T-helper 1 cell treated with Interleukin-12 subunit alpha and Interleukin-12 subunit beta and Interleukin-4 antibody, amounts not matched to agents 30 μg/mL and 1 μg/mL, for 36 hours (primary cell): ENCODE data around the gene TGFBI.

Experiments
- H3K27ac Mint-ChIP-seq: one replicate; pipeline ENCODE4 v1.8.0; 2021; ENCODE audit warnings: mild to moderate bottlenecking, mixed read lengths
- H3K27me3 Mint-ChIP-seq: one replicate; pipeline ENCODE4 v1.8.0; 2021; ENCODE audit warnings: low read depth, mixed read lengths
- H3K36me3 Mint-ChIP-seq: one replicate; pipeline ENCODE4 v1.8.0; 2021; ENCODE audit warnings: low read depth, mixed read lengths
- H3K4me1 Mint-ChIP-seq: one replicate; pipeline ENCODE4 v1.8.0; 2021; ENCODE audit warnings: low read depth, mixed read lengths
- H3K4me3 Mint-ChIP-seq: one replicate; pipeline ENCODE4 v1.8.0; 2021; ENCODE audit warnings: mild to moderate bottlenecking, moderate library complexity, mixed read lengths
- H3K9me3 Mint-ChIP-seq: one replicate; pipeline ENCODE4 v1.8.0; 2021; ENCODE audit warnings: mixed read lengths

The TGFBI gene

DNA sequence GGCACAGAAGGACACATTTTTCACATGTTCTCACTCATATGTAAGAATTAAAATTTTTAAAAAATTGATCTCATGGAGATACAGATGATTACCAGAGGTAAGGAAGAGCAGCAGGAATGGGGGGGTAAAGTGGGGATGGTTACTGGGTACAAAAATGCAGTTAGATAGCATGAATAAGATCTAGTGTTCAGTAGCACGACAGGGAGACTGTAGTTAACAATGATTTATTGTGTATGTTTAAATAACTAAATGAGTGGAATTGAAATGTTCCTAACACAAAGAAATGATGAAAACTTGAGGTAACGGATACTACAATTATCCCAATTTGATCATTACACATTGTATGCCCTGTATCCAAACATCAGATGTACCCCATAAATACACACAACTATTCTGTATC is 15.2 kb upstream of the TGFBI start:
- H3K36me3 Mint-ChIP-seq, result no peaks in the 10 kb centered on the region
- no peaks in the 10 kb centered on the region for H3K9me3 Mint-ChIP-seq
- no peaks in the 10 kb centered on the region for H3K4me1 Mint-ChIP-seq
- H3K27me3 Mint-ChIP-seq, result peaks cover 27% of the 10 kb centered on the region
- H3K4me3 Mint-ChIP-seq, result no peak overlapping the region
- H3K27ac Mint-ChIP-seq, result no peak overlapping the region

DNA sequence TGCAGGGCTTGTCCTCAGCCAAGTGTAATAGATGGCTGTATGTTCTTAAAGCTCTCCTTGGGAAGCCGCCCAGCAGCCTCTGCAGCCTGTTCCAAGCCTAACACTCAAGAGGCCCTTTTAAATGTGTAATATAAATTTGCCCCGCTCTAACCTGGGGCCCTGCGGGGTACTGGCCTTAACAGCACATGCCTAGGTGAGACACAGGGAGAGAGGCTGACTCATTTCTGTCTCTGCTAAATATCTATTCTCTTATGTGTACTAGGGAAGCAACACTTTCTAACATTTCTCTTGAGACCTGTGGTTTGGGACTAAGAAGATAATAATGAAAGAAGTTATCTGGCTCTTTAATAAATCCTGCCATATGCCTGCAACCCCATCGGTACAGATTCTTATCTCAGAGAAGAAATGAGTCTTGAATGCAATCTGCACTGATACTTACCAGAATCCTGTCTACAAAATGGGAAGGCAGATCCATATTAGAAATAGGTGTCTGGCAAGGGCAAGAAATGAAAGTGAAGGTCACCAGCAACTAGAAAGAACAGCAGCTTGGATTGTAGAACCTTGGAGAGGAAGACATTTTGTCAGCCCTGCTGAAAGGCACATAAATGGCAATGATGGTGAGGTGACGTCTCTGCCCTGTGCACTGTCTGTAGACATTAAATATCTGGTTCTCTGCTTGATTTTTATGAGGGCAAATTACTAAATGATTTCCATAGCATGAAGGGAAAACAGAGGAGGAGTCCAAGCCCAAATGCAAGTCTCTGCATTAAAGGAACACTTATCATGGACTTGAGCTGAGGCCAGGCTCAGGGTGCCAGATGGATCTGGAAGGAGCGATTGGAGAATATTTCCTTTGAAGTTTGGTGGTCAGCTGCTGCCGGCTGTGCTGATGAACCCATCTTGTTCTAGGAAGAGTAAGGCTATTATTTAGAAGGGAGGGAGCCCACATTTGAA is 14.5 kb upstream of the TGFBI start:
- Mint-ChIP-seq H3K4me1 (no peaks in the 10 kb centered on the region), H3K9me3 (no peaks in the 10 kb centered on the region), H3K4me3 (no peak overlapping the region), H3K27me3 (peaks cover 27% of the 10 kb centered on the region), H3K36me3 (no peaks in the 10 kb centered on the region), H3K27ac (no peak overlapping the region)

DNA sequence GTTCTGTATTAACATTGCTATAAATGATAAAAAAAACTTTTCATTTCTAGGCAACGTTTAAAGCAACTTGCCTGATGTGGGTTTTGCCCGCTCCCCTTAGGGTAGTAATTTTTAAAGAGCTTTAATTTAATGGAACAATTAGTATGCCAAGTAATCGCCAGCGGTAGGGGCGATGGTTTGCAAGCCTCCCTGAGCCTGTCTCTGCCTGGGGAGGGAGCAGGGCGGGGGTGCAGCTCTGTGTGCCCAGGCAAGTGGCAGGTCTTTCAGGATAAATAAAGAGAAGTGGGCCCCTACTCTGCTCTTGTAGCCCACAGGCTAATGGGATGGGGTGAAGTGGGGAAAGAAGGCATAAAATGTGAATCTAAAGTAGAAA is 13.8 kb upstream of the TGFBI start:
- Mint-ChIP-seq H3K27me3 (peaks cover 27% of the 10 kb centered on the region), H3K36me3 (no peaks in the 10 kb centered on the region), H3K27ac (no peak overlapping the region), H3K9me3 (no peaks in the 10 kb centered on the region), H3K4me3 (no peak overlapping the region), H3K4me1 (no peaks in the 10 kb centered on the region)

DNA sequence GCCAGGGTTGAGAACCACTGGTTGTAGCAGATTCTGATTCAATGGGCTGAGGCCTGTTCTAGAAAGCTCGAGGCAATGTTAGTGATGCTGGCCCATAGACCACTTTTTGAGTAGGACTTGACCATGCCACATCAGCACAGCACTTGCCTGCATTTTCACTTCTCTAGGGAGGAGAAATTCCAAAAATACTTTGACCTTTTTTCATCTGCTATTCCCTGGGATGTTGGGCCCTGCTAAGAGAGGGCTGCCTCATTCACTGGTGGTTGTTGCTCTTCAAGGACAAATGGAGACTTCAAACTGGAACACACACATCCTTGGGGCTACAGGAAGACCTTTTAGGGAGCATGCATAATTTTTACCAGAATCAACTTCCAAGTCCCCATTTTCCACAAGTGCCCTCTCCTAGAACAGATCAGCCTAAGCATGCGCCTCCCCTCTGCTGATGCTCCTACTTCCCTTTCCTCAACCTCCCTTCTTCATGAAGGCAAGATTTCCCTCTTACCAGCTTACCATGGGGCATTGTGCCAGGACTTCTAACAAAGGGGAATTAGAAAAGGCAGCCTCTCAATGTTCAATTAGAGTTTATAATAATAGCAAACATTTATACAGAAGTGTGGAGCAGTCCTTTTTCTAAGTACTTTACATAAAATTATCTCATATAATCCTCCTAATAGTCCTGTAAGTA is 12.7 kb upstream of the TGFBI start:
- H3K4me1 Mint-ChIP-seq, result no peaks in the 10 kb centered on the region
- peaks cover 24% of the 10 kb centered on the region for H3K27me3 Mint-ChIP-seq
- no peak overlapping the region for H3K27ac Mint-ChIP-seq
- no peak overlapping the region for H3K4me3 Mint-ChIP-seq
- H3K36me3 Mint-ChIP-seq, result no peaks in the 10 kb centered on the region
- H3K9me3 Mint-ChIP-seq, result no peaks in the 10 kb centered on the region

DNA sequence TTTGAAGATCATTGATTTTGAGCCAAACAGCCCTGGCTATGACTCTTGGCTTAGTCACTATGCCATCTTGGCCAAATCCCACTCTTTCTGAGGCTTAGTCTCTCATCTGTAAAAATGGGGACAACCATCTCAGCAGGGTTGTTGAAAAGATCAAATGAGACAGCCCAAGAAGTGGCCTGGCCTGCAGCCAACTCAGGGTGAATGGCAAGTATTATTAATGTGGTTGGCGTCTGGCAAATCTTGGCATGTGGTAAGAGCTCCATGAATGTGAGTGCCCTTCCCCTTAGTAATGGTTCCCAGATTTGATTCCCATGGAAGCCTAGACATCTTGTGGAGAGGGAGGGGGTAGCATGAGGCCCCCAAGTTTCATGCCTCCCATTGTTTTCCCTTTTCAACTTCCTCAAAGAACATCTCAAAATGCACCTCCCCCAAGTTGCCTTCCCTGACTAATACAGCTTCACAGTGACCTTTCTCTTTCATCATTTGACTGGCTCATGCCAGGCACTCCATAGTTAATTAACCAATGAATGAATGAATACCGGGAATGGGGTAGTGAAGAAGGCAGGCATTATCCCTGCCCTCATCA is 11.8 kb upstream of the TGFBI start:
- Mint-ChIP-seq H3K4me3 (no peak overlapping the region), H3K27me3 (peaks cover 15% of the 10 kb centered on the region), H3K36me3 (no peaks in the 10 kb centered on the region), H3K27ac (no peak overlapping the region), H3K4me1 (no peaks in the 10 kb centered on the region), H3K9me3 (no peaks in the 10 kb centered on the region)

DNA sequence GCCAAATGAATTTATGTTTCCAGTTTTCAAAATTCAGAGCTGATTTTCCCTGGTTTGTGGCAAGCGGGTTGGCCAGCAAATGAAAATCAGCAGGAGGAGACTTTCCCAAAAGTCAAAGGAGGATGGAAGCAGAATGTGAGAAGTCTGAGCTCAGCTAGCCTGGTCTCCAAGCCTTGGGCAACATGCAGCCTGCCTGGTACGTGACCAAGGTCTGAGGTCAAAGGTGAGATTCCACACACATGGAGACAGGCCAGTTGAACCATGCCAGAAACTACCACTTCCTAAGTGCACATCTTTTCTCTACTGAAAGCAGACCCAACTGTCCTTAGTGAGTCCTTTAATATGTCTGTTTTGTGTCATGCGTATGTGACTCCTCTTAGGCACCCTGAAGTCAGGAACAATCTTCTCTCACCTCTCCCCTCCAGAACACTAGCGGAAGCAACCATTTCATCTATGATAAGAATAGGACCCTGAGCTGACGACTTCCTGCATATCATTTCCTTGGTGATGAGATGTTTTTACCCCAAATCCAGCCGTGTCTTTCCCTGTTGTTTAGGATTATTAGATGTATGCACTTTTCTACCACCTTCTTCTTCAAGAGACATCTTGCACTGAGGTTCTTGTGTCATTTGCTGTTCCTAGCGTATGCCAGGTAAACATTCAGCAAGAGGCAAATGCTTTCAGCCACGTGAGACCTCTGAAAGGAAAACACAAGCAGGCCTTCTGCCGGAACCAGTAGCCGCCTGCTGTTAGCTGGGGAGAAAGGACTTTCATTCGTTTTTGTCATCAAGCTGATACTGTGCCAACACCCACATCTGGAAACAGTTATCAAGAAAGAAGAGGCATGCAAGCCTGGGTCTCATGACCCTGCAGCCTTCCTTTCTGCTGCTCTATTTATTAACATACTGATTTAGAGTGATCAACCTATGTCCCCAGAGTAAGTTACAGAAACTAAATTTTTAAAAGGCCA is 9.7 kb upstream of the TGFBI start:
- Mint-ChIP-seq H3K27ac (no peak overlapping the region), H3K4me1 (no peaks in the 10 kb centered on the region), H3K27me3 (peaks cover 16% of the 10 kb centered on the region), H3K4me3 (no peak overlapping the region), H3K36me3 (no peaks in the 10 kb centered on the region), H3K9me3 (no peaks in the 10 kb centered on the region)

DNA sequence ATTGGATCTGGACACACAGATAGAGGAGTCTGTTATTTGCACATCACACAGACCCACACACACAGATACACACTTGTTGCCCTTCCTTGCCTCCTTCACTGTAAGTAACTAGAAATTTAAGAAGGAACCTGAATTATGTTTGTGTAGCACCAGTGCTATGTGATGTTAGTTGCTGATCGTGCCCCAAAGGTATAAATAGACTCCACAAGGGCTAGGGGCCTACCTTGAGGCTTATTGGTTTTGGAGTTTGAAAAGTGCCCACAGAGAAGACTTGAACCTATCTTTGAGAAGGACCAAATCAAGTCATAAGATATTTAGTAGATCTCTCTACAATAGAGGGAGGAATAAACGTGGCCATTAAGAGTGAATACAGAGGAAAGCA is 8.8 kb upstream of the TGFBI start:
- peaks cover 12% of the 10 kb centered on the region for H3K27me3 Mint-ChIP-seq
- no peak overlapping the region for H3K4me3 Mint-ChIP-seq
- H3K9me3 Mint-ChIP-seq, result no peaks in the 10 kb centered on the region
- H3K4me1 Mint-ChIP-seq, result no peaks in the 10 kb centered on the region
- no peaks in the 10 kb centered on the region for H3K36me3 Mint-ChIP-seq
- no peak overlapping the region for H3K27ac Mint-ChIP-seq

DNA sequence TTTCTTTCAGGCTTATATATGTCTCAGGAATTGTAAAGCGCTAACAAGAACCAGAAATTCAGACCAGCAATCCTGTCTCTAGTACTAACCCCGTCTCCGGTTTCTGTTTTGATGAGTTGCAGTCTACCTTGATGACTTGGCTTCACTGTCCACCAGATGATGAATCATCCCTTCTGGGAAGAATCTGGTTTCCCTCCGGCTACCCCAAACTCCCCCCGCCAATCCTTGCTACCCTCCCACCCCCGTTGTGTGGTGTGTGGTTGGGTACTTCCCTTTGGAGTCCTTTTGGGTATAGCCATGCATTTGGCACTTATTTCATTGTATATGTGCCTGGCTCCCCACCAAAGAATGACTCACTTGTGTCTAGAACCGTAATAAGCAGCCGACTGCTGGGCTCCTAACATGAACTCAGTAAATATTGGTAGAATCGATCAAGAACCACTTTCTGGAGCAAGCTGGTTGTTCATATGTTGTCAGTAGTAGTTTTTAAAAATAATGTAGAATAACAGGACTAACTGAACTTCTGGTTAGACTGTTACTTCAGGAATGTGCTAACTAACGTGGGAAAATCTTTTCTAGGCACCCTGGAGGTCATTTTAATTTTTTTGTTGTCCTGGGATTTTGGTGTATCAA is 8.3 kb upstream of the TGFBI start:
- H3K4me3 Mint-ChIP-seq, result no peak overlapping the region
- no peaks in the 10 kb centered on the region for H3K4me1 Mint-ChIP-seq
- no peak overlapping the region for H3K27ac Mint-ChIP-seq
- no peaks in the 10 kb centered on the region for H3K36me3 Mint-ChIP-seq
- H3K27me3 Mint-ChIP-seq, result peaks cover 12% of the 10 kb centered on the region
- H3K9me3 Mint-ChIP-seq, result no peaks in the 10 kb centered on the region

DNA sequence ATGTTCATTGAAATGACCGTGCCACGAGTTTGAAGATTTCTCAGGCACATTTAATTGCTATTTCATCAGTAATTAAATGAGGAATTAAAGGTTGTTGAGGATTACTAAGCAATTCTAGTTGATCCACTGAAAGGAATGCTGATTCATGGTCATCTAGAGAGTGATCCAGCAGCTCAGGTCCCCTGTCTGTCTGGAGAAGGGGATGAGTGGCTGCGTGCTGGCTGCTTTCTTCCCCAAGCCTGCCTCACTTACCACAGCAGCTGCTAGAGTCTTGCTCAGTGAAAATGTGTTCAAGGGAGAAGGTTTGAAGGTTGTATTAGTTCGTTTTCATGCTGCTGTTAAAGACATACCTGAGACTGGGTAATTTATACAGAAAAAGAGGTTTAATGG is 7.8 kb upstream of the TGFBI start:
- Mint-ChIP-seq H3K4me1 (no peaks in the 10 kb centered on the region), H3K4me3 (no peak overlapping the region), H3K27me3 (peaks cover 12% of the 10 kb centered on the region), H3K9me3 (no peaks in the 10 kb centered on the region), H3K36me3 (no peaks in the 10 kb centered on the region), H3K27ac (no peak overlapping the region)

DNA sequence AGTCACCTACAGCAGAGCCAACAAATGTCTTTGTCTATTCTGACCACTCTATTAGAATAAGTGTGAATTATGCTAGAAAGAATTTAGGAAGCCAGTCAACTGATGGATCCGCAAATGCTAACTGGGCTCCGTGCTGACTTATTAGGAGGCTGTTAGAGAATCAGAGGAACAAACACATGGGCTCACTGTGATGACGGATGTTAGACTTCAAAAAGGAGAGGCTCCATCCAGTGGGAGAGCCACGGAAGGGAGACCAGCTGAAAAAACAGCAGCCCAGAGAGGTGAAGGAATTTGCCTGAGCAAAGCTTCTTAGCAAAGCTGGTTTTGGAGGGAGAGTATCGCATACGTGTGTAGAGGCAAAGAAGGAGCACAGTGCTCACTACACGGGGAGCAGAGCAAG is 5.8 kb upstream of the TGFBI start:
- H3K36me3 Mint-ChIP-seq, result no peaks in the 10 kb centered on the region
- no peak overlapping the region for H3K4me3 Mint-ChIP-seq
- H3K4me1 Mint-ChIP-seq, result no peaks in the 10 kb centered on the region
- H3K9me3 Mint-ChIP-seq, result no peaks in the 10 kb centered on the region
- no peak overlapping the region for H3K27ac Mint-ChIP-seq
- peaks cover 29% of the 10 kb centered on the region for H3K27me3 Mint-ChIP-seq

DNA sequence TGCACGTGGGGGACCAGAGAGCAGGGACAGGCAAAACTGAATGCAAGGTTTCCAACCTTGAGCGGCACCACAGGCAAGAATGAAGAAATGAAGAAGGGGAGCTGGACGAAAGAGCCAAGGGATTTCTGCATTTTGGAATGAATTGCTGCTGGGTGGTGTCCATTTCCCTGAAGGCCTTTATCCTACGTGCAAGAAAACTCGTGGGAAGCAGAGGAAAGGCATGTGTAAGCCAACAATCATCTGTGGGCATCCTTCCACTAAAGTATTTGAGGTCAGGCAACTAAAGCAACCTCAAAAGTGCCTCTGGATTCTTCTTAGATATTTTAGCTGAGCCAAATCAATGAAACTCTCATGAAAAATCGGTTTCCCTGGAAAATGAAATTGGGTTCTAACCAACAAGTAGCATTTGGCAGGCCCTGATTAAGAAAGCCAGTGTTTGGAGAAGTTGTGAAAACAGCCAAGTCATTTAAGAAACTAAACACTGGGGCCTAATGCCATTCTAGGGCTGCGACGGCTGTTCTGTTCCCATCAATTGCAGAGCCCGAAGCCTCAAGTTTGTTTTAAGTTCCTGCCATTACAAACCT is 4.7 kb upstream of the TGFBI start:
- Mint-ChIP-seq H3K9me3 (no peaks in the 10 kb centered on the region), H3K36me3 (no peaks in the 10 kb centered on the region), H3K27me3 (peaks cover 32% of the 10 kb centered on the region), H3K27ac (no peak overlapping the region), H3K4me1 (no peaks in the 10 kb centered on the region), H3K4me3 (no peak overlapping the region)

DNA sequence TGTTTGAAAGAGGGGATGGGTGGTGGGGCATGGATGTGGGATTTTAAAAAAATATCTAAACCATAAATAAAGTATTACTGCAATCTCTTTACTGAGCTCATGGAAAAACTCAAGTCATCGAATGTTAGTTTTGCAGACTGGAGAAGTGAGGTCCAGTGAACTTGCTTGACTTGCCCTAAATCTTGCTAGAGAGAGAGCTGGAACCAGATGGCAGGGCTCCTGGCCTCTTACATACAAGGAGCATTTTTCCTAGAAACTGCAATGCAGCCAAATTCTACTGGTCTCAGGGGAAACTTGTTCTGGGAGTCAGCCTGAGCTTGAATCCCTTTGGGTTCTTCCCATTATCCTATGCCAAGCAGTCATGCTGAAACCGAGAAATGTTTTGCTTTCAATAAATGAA is 2.9 kb upstream of the TGFBI start:
- Mint-ChIP-seq H3K4me3 (no peak overlapping the region), H3K36me3 (no peaks in the 10 kb centered on the region), H3K4me1 (no peaks in the 10 kb centered on the region), H3K9me3 (no peaks in the 10 kb centered on the region), H3K27me3 (peaks cover 35% of the 10 kb centered on the region), H3K27ac (no peak overlapping the region)

DNA sequence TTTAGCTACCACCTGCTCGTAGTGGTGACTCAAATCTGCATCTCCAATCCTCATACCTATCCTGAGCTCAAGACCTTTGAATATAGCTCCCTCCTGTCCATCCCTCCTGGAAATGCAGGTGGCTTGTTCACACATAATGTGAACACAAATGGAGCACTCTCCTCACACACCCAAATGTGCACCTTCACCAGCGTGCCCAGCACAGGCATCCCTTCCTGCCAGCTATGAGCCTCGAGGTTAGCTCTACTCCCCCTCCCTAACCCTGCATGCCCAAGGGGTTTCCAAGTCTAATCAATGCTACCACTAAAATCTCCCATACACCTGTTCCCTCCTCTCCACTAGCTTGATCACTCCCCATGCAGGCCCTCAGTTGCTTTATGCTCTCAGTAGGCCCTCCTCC is 2.2 kb upstream of the TGFBI start:
- Mint-ChIP-seq H3K27ac (no peak overlapping the region), H3K36me3 (no peaks in the 10 kb centered on the region), H3K4me3 (no peak overlapping the region), H3K27me3 (peaks cover 35% of the 10 kb centered on the region), H3K9me3 (no peaks in the 10 kb centered on the region), H3K4me1 (no peaks in the 10 kb centered on the region)
